Measurements from ENCODE around the gene HMGN2. TPM values are rescaled to one million over a fixed set of nuclear protein-coding genes. Genes with fewer than 3 reads are reported as not detected.

The HMGN2 gene
- total and polyA plus RNA-seq, 2 of the 13 experiments (the other 11 are each of a cell fraction or from before 2014, with no cell fraction given): 63.4 to 343 TPM

DNA sequence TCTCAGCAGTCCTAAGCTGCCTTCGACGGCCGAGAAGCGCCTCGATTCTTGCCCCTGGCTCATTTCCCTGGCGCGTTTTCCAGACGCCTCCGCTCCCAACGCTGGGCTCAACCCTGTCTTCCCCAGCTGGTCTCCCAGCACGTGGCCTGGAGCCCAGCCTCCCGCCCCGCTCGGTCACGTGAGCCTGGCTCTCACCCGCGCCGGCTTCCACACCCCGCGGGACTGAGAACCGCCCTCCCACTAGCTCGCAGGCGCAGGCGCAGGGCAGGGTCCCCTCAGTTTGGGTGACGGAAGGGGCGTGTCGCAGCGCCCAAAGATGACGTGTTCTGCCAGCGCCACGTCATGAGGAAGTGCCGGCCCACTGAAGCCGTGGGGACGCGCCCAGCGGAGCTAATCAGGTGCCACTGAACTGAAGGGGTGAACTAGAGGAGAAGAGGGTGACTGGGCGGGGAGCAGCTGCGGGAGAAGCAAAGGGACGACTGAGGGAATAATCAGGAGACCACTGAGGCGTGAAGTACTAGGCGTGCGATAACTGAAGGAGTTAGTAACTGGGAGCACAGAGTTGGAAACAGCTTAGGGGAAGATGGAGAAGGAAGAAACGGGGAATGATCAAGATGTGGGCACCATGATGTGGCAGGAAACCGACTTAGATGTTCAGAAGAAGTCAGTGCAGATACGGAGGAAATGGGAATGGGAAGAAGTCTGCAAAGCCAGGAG is 40.1 kb upstream of the HMGN2 start, which contains the start of gene DHDDS (continued):
- TF ChIP-seq ZNF766 (CRISPR knock-in tag; IDR thresholded peaks at IDR 0.05; ENCODE audit: borderline replicate concordance): peak; percentile 99
- TF ChIP-seq ISL2 (CRISPR knock-in tag; IDR thresholded peaks at IDR 0.05): peak; percentile 82
- peak; percentile 61; the same call in 1 of the 2 replicates for TF ChIP-seq GMEB2 (CRISPR knock-in tag; IDR thresholded peaks at IDR 0.05; ENCODE audit: low read depth)
- TF ChIP-seq NFKB2 (CRISPR knock-in tag; IDR thresholded peaks at IDR 0.05; ENCODE audit: borderline replicate concordance): peak; percentile 99
- TF ChIP-seq SETDB1 (CRISPR knock-in tag; IDR thresholded peaks at IDR 0.05; ENCODE audit: borderline replicate concordance): no peak
- no peak for TF ChIP-seq TBL1XR1 (IDR thresholded peaks at IDR 0.05; ENCODE audit: borderline replicate concordance, low read length, partially characterized antibody)
- peak; percentile 75 for TF ChIP-seq CBX1 (IDR thresholded peaks at IDR 0.05; ENCODE audit: low read depth)
- no peak; the same call in 1 of the 2 replicates for TF ChIP-seq SMAD1 (CRISPR knock-in tag; IDR thresholded peaks at IDR 0.05; ENCODE audit: borderline replicate concordance, low read depth)
- no peak for TF ChIP-seq FIP1L1 (IDR thresholded peaks at IDR 0.05; ENCODE audit: borderline replicate concordance, insufficient read depth, low read depth, low read length)
- no peak for TF ChIP-seq MAFF (IDR thresholded peaks at IDR 0.05; ENCODE audit: low read depth, low read length)
- no peak for TF ChIP-seq ATM (IDR thresholded peaks at IDR 0.05; ENCODE audit: borderline replicate concordance)
- TF ChIP-seq SKIL (CRISPR knock-in tag; IDR thresholded peaks at IDR 0.05; ENCODE audit: borderline replicate concordance): no peak; the same call in 1 of the 2 replicates
- TF ChIP-seq, protein P1, sequence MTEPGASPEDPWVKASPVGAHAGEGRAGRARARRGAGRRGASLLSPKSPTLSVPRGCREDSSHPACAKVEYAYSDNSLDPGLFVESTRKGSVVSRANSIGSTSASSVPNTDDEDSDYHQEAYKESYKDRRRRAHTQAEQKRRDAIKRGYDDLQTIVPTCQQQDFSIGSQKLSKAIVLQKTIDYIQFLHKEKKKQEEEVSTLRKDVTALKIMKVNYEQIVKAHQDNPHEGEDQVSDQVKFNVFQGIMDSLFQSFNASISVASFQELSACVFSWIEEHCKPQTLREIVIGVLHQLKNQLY (CRISPR knock-in tag; IDR thresholded peaks at IDR 0.05): peak; percentile 89
- TF ChIP-seq SRSF1 (optimal IDR thresholded peaks at IDR 0.05; ENCODE audit: low read depth, low read length): no peak
- peak; percentile 88 for TF ChIP-seq ZSCAN25 (CRISPR knock-in tag; IDR thresholded peaks at IDR 0.05)
- TF ChIP-seq ZNF773 (CRISPR knock-in tag; IDR thresholded peaks at IDR 0.05; ENCODE audit: borderline replicate concordance): peak; percentile 59; the same call in 1 of the 2 replicates
- TF ChIP-seq, protein P2, sequence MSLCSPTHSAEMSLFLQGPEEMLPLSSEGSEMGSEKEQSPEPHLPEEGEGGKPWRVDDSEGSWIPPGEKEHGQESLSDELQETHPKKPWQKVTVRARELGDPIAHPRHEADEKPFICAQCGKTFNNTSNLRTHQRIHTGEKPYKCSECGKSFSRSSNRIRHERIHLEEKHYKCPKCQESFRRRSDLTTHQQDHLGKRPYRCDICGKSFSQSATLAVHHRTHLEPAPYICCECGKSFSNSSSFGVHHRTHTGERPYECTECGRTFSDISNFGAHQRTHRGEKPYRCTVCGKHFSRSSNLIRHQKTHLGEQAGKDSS (CRISPR knock-in tag; IDR thresholded peaks at IDR 0.05; ENCODE audit: borderline replicate concordance, low read depth): 0 out of 2 replicates have a peak, but pooled peaks have one; percentile 58
- TF ChIP-seq, protein P3, sequence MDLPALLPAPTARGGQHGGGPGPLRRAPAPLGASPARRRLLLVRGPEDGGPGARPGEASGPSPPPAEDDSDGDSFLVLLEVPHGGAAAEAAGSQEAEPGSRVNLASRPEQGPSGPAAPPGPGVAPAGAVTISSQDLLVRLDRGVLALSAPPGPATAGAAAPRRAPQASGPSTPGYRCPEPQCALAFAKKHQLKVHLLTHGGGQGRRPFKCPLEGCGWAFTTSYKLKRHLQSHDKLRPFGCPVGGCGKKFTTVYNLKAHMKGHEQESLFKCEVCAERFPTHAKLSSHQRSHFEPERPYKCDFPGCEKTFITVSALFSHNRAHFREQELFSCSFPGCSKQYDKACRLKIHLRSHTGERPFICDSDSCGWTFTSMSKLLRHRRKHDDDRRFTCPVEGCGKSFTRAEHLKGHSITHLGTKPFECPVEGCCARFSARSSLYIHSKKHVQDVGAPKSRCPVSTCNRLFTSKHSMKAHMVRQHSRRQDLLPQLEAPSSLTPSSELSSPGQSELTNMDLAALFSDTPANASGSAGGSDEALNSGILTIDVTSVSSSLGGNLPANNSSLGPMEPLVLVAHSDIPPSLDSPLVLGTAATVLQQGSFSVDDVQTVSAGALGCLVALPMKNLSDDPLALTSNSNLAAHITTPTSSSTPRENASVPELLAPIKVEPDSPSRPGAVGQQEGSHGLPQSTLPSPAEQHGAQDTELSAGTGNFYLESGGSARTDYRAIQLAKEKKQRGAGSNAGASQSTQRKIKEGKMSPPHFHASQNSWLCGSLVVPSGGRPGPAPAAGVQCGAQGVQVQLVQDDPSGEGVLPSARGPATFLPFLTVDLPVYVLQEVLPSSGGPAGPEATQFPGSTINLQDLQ (CRISPR knock-in tag; IDR thresholded peaks at IDR 0.05): peak; percentile 81; the same call in 1 of the 2 replicates
- peak; percentile 93 for TF ChIP-seq HDAC2 (CRISPR knock-in tag; IDR thresholded peaks at IDR 0.05)
- TF ChIP-seq PAWR (CRISPR knock-in tag; IDR thresholded peaks at IDR 0.05; ENCODE audit: borderline replicate concordance): no peak
- no peak for TF ChIP-seq RBM22 (optimal IDR thresholded peaks at IDR 0.05; ENCODE audit: low read length)
- peak; percentile 97 for TF ChIP-seq SMYD3 (CRISPR knock-in tag; IDR thresholded peaks at IDR 0.05)

Data from HepG2 (cell line).